Measurements from ENCODE around the gene KY. TPM values are rescaled to one million over a fixed set of nuclear protein-coding genes. Genes with fewer than 3 reads are reported as not detected.
"Not testable (repeated sequence)": the region's sequence is repeated elsewhere in the genome, so short reads cannot be mapped to it uniquely, and the experiment has no call there.

KY gene
- total and polyA plus RNA-seq, 12 donors = 1.3 to 21.1 (median 6.7) TPM

GRCh38 chr3:134576426-134576825 is 74.4 kb downstream of the KY start:
- H3K36me3 ChIP-seq (replicated peaks in 1 of 2) = no peaks in the 10 kb centered on the region
- TF ChIP-seq POLR2A (IDR thresholded peaks at IDR 0.05) (no peak), CTCF (IDR thresholded peaks at IDR 0.05) (no peak)
- 67 to 77% (median 72%) methylated on average over 6 of the region's 6 CpGs for WGBS, 4 donors
- intact Hi-C loops (cut with DNase I) = no loop called here
- no peaks in the 10 kb centered on the region for H3K9me3 ChIP-seq (replicated peaks in 1 of 3)
- no peak overlapping the region for H3K4me3 ChIP-seq
- no peaks in the 10 kb centered on the region for H3K27me3 ChIP-seq
- DNase-seq = no peak
- no peak overlapping the region for H3K27ac ChIP-seq
- no peaks in the 10 kb centered on the region for H3K4me1 ChIP-seq (replicated peaks in 1 of 2)

DNA sequence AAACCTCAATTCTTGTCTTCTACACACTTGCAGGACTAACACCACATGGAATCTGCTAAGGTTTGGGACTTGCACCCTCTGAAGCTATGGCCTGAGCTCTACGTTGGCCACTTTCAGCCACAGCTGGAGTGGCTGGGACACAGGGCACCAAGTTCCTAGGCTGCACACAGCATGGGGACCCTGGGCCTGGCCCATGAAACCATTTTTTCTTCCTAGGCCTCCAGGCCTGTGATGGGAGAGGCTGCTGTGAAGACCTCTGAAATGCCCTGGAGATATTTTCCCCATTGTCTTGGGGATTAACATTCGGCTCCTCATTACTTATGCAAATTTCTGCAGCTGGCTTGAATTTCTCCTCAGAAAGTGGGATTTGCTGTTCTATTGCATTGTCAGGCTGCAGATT is 80.9 kb downstream of the KY start:
- H3K4me3 ChIP-seq; DNase-seq; H3K9me3 ChIP-seq (replicated peaks in 1 of 3); intact Hi-C loops (cut with DNase I); H3K36me3 ChIP-seq (replicated peaks in 1 of 2); H3K27me3 ChIP-seq; H3K4me1 ChIP-seq (replicated peaks in 1 of 2); H3K27ac ChIP-seq: not testable (repeated sequence)
- 82 to 98% (median 88%) methylated on average over 2 of the region's 2 CpGs for WGBS, 4 donors

DNA sequence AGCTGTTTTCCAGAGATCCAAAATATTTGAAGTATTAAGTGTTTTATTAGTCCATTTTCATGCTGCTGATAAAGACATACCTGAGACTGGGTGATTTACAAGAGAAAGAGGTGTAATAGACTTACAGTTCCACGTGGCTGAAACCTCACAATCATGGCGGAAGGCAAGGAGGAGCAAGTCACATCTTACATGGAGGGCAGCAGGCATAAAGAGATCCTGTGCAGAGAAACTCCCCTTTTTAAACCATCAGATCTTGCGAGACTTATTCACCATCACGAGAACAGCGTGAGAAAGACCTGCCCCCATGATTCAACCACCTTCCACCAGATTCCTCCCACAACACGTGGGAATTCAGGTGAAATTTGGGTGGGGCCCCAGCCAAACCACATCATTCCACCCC is 82.0 kb downstream of the KY start:
- intact Hi-C loops (cut with DNase I) = no loop called here
- no peaks in the 10 kb centered on the region for H3K9me3 ChIP-seq (replicated peaks in 1 of 3)
- no peaks in the 10 kb centered on the region for H3K27me3 ChIP-seq
- WGBS, 4 donors = 79 to 91% (median 86%) methylated on average over 6 of the region's 6 CpGs
- DNase-seq = no peak
- no peak for TF ChIP-seq POLR2A (IDR thresholded peaks at IDR 0.05)
- TF ChIP-seq CTCF (IDR thresholded peaks at IDR 0.05) = no peak
- no peak overlapping the region for H3K27ac ChIP-seq
- H3K4me3 ChIP-seq = no peak overlapping the region
- H3K4me1 ChIP-seq (replicated peaks in 1 of 2) = no peaks in the 10 kb centered on the region
- H3K36me3 ChIP-seq (replicated peaks in 1 of 2) = no peaks in the 10 kb centered on the region

GRCh38 chr3:134567605-134568004 is 83.2 kb downstream of the KY start:
- intact Hi-C loops (cut with DNase I) = no loop called here
- H3K27me3 ChIP-seq = no peaks in the 10 kb centered on the region
- whole genome bisulfite sequencing, 4 donors = 52 to 68% (median 58%) methylated on average over 4 of the region's 4 CpGs
- H3K27ac ChIP-seq = no peak overlapping the region
- no peak for DNase-seq
- no peaks in the 10 kb centered on the region for H3K9me3 ChIP-seq (replicated peaks in 1 of 3)
- TF ChIP-seq CTCF (IDR thresholded peaks at IDR 0.05) (no peak), POLR2A (IDR thresholded peaks at IDR 0.05) (no peak)
- no peaks in the 10 kb centered on the region for H3K4me1 ChIP-seq (replicated peaks in 1 of 2)
- H3K36me3 ChIP-seq (replicated peaks in 1 of 2) = no peaks in the 10 kb centered on the region
- no peak overlapping the region for H3K4me3 ChIP-seq

GRCh38 chr3:134564991-134565390 is 85.8 kb downstream of the KY start:
- DNase-seq = no peak
- Histone ChIP-seq H3K4me3 (no peak overlapping the region), H3K4me1 (replicated peaks in 1 of 2) (no peaks in the 10 kb centered on the region), H3K27ac (no peak overlapping the region), H3K36me3 (replicated peaks in 1 of 2) (no peaks in the 10 kb centered on the region), H3K27me3 (no peaks in the 10 kb centered on the region), H3K9me3 (replicated peaks in 1 of 3) (no peaks in the 10 kb centered on the region)
- TF ChIP-seq POLR2A (IDR thresholded peaks at IDR 0.05) (no peak), CTCF (IDR thresholded peaks at IDR 0.05) (no peak)
- WGBS, 4 donors = 92 to 96% (median 94%) methylated on average over 2 of the region's 2 CpGs
- intact Hi-C loops (cut with DNase I) = no loop called here

Data from adrenal gland (tissue), 12 donors.